Gastrocnemius medialis (tissue), 4 donors: ENCODE measurements around the gene WWP2. TPM values are rescaled to one million over a fixed set of nuclear protein-coding genes. Genes with fewer than 3 reads are reported as not detected.

ENCODE experiments used
- ATAC-seq, 2 donors: fragments of 150-250 bp; one replicate each; pipeline ENCODE4 v1.9.1; 2016
- DNase-seq, 2 donors: peaks; one replicate each; pipeline ENCODE4 v3.0.0-alpha.2; 2019
- H3K27ac ChIP-seq, 4 donors: fragments of 200-600 bp; sonication (generic); 1 replicate in 1 of 4; 2 replicates in 3 of 4; pipeline ENCODE4 v1.5.1; 2016 to 2018; ENCODE audit warnings: mild to moderate bottlenecking in 2 of 4, moderate library complexity in 1 of 4
- H3K27me3 ChIP-seq, 3 donors: fragments of 200-600 bp; sonication (generic) in 2 of 3; 1 replicate in 1 of 3; 2 replicates in 2 of 3; pipeline versions ENCODE4 v1.5.1 to v1.6.0; 2016 to 2019; ENCODE audit warnings: mild to moderate bottlenecking in 1 of 3, moderate library complexity in 1 of 3
- H3K36me3 ChIP-seq, 2 donors: fragments of 200-600 bp; sonication (generic) in 1 of 2; one replicate each; pipeline ENCODE4 v1.5.1; 2017 to 2018
- H3K4me1 ChIP-seq, 2 donors: fragments of 200-600 bp; sonication (generic) in 1 of 2; one replicate each; pipeline ENCODE4 v1.5.1; 2016 to 2017; ENCODE audit warnings: mild to moderate bottlenecking in 2 of 2
- H3K4me3 ChIP-seq, 4 donors: fragments of 200-600 bp; sonication (generic) in 3 of 4; 1 replicate in 1 of 4; 2 replicates in 3 of 4; pipeline ENCODE4 v1.5.1; 2016 to 2019; ENCODE audit warnings: mild to moderate bottlenecking in 2 of 4
- H3K9me3 ChIP-seq, 3 donors: fragments of 200-600 bp; sonication (generic) in 2 of 3; 1 replicate in 1 of 3; 2 replicates in 2 of 3; pipeline ENCODE4 v1.5.1; 2016 to 2019
- CTCF ChIP-seq, 5 experiments: fragments of 450-650 bp in 3 of 5; fragments of 200-600 bp in 2 of 5; sonication (generic) in 2 of 5; IDR thresholded peaks in 4 of 5; conservative IDR thresholded peaks in 1 of 5; 1 replicate in 4 of 5; 2 replicates in 1 of 5; pipeline ENCODE4 v1.5.1; 2016 to 2019; ENCODE audit warnings: antibody characterized with exemption in 5 of 5, mild to moderate bottlenecking in 3 of 5, moderate library complexity in 3 of 5
- POLR2A ChIP-seq, 2 donors: fragments of 450-650 bp; IDR thresholded peaks; one replicate each; pipeline ENCODE4 v1.6.1; 2017; ENCODE audit warnings: antibody characterized with exemption in 2 of 2, mild to moderate bottlenecking in 2 of 2, moderate library complexity in 2 of 2
- in situ Hi-C, 4 donors: fragments of 200-750 bp; cut with MboI; loops; one replicate each; pipeline versions ENCODE4 v1.15.0 to v1.8.0; 2017; ENCODE audit warnings: low sequenced_read_pairs in 4 of 4
- intact Hi-C: fragments of 100-400 bp; cut with DNase I; formaldehyde crosslinking; loops from one replicate; pipeline ENCODE4 v1.15.1; 2023; ENCODE audit warnings: low total_unique reads
- total RNA-seq, 4 donors: library from RNA; depleted of rRNA; stranded (reverse); fragments of >200 nt; gene quantifications; one replicate each; pipeline versions ENCODE4 v1.1.0 to v1.2.3, GENCODE V29; 2016

The WWP2 gene
- total RNA-seq, 4 donors from 2014 or later, result 29.4 to 35.6 (median 31.8) TPM

DNA sequence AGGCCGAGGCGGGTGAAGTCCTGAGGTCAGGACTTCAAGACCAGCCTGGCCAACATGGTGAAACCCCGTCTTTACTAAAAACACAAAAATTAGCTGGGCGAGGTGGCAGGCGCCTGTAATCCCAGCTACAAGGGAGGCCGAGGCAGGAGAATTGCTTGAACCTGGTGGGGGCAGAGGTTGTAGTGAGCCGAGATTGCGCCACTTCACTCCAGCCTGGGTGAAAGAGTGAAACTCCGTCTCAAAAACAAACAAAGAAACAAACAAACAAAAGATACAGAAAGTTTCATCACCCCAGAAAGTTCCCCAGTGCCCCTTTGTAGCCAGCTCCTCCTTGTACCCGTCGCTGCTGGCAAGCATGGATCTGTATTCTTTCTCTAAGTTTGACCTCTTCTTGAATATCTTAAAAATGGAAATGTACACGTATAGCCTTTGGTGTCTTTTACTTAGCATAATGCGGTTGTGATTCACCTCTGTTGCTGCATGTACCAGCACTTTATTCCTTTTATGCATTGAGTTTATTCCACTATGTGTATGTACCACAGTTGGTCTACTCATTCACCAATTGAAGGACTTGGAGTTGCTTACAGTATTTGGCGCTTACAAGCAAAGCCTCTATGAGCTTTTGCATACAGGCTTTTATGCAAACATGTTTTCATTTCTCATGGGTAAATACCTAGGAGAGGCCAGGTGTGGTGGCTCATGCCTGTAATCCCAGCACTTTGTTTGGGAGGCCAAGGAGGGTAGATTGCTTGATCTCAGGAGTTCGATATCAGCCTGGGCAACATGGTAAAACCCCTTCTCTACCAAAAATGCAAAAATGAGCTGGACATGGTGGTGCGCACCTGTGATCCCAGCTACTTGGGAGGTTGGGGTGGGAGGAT lies 101.5 kb downstream of the WWP2 start:
- intact Hi-C loops, result loop anchor here (10.0 kb wide), 1 partner anchor 61 kb away; no protein-coding TSS in a partner anchor
- in situ Hi-C loops, result no loop called here
- no peak for TF ChIP-seq POLR2A (IDR thresholded peaks at IDR 0.05)
- no peak overlapping the region for H3K4me3 ChIP-seq
- DNase-seq, result no peak
- no peaks in the 10 kb centered on the region for H3K27me3 ChIP-seq
- no peak for ATAC-seq
- peaks cover 22 to 24% of the 10 kb centered on the region in 2 donors for H3K4me1 ChIP-seq
- no peaks in the 10 kb centered on the region for H3K36me3 ChIP-seq
- H3K27ac ChIP-seq, result no peak overlapping the region
- H3K9me3 ChIP-seq, result no peaks in the 10 kb centered on the region

GRCh38 chr16:69865701-69866100 lies 103.6 kb downstream of the WWP2 start:
- Histone ChIP-seq H3K27ac (no peak overlapping the region), H3K4me1 (peaks cover 12 to 22% of the 10 kb centered on the region in 2 donors), H3K4me3 (no peak overlapping the region), H3K9me3 (no peaks in the 10 kb centered on the region), H3K36me3 (no peaks in the 10 kb centered on the region), H3K27me3 (no peaks in the 10 kb centered on the region)
- no peak for TF ChIP-seq POLR2A (IDR thresholded peaks at IDR 0.05)
- TF ChIP-seq CTCF (IDR thresholded peaks at IDR 0.05 in 4 of 5, conservative IDR thresholded peaks at IDR 0.05 in 1 of 5), result no peak
- DNase-seq (no peak), ATAC-seq (no peak)
- in situ Hi-C loops, result no loop called here
- intact Hi-C loops, result loop anchor here (10.0 kb wide), 1 partner anchor 59 kb away; no protein-coding TSS in a partner anchor

DNA sequence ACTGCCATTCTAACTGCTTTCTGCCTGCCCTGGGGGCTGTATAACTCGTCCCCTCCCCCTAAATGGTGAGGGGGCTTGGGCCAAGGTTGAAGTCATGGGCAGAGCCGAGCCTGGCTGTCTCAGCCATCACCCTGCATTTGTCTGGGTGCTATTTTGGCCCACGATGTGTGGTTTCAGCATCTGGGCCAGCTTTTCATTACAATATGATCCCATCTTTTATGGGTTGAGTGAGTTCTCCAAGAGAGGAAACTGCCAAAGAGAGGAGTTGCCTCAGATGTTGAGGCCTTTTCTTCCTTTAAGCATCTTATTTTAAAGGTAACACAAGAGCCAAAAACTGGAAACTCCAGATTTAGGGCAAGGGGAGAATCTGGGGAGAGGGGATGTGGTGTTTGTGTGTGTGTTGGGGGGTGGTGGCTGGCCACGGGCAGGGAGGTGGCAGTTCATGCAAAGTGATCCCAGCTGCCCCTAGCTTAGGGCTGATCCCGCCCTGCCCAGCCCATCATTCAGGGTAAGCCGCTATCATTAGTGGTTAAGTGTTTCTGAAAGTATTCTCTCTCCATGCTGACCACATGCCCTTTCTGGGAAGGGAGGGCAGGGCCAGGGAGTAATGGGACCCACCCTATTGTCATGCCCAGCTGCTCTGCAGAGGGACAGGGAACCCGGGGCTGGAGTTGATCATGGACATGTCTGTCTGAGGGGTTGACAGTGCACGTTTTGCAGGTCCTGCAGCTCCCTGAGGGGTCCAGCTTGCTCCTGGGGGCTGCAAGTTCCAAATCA lies 105.8 kb downstream of the WWP2 start:
- Histone ChIP-seq H3K9me3 (no peaks in the 10 kb centered on the region), H3K36me3 (peaks cover 0 to 14% of the 10 kb centered on the region in 2 donors), H3K27ac (no peak overlapping the region), H3K4me3 (no peak overlapping the region), H3K4me1 (no peaks in the 10 kb centered on the region), H3K27me3 (no peaks in the 10 kb centered on the region)
- DNase-seq (no peak), ATAC-seq (no peak)
- TF ChIP-seq CTCF (IDR thresholded peaks at IDR 0.05 in 4 of 5, conservative IDR thresholded peaks at IDR 0.05 in 1 of 5) (no peak), POLR2A (IDR thresholded peaks at IDR 0.05) (no peak)
- intact Hi-C loops, result loop anchor here (10.0 kb wide), 1 partner anchor 57 kb away; no protein-coding TSS in a partner anchor
- in situ Hi-C loops, result no loop called here

DNA sequence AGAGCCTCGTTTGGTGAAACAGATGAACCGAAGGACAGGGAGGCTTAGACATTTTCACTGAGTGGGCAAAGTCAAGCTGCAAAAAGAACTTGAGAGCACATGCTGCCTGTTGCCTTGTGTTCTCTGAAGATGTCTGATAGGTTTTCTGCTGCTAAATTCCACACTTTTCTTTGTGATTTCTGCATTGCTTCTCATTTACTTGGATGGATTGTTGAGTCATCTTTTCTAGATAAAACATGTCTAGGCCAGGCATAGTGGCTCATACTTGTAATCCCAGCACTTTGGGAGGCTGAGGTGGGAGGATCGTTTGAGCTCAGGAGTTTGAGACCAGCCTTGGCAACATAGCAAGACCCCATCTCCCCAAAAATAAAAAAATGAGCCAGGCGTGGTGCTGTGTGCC lies 108.6 kb downstream of the WWP2 start:
- intact Hi-C loops, result no loop called here
- DNase-seq (no peak), ATAC-seq (no peak)
- H3K27ac ChIP-seq, result no peak overlapping the region
- TF ChIP-seq CTCF (IDR thresholded peaks at IDR 0.05 in 4 of 5, conservative IDR thresholded peaks at IDR 0.05 in 1 of 5) (no peak), POLR2A (IDR thresholded peaks at IDR 0.05) (no peak)
- in situ Hi-C loops, result no loop called here
- no peaks in the 10 kb centered on the region for H3K27me3 ChIP-seq
- peaks cover 0 to 33% of the 10 kb centered on the region in 2 donors for H3K36me3 ChIP-seq
- peaks cover 0 to 9% of the 10 kb centered on the region in 2 donors for H3K4me1 ChIP-seq
- no peak overlapping the region for H3K4me3 ChIP-seq
- no peaks in the 10 kb centered on the region for H3K9me3 ChIP-seq

DNA sequence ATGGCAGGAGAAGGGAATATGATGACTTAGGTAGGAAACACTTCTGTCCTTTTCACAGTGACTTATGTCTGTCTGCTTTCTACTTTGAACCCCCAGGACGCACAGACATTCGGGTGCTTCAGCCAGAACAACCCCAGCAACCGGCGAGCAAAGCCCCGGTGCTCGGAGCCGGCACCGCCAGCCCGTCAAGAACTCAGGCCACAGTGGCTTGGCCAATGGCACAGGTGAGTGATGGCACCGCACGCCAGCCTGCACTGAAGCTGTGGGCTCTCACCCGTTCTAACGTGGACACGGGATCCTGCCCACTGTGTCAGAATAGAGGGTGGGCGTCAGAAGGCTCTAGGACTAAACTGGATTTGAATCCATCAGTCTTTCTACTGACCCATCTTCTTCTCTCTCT lies 109.6 kb downstream of the WWP2 start:
- TF ChIP-seq CTCF (IDR thresholded peaks at IDR 0.05 in 4 of 5, conservative IDR thresholded peaks at IDR 0.05 in 1 of 5), result no peak
- TF ChIP-seq POLR2A (IDR thresholded peaks at IDR 0.05), result no peak
- H3K27me3 ChIP-seq, result no peaks in the 10 kb centered on the region

More for the DNA sequence above, 109.6 kb downstream of the WWP2 start:
- Histone ChIP-seq H3K4me1 (peaks cover 0 to 9% of the 10 kb centered on the region in 2 donors), H3K36me3 (peaks cover 0 to 42% of the 10 kb centered on the region in 2 donors), H3K9me3 (no peaks in the 10 kb centered on the region), H3K4me3 (no peak overlapping the region), H3K27ac (no peak overlapping the region)
- intact Hi-C loops (no loop called here), in situ Hi-C loops (no loop called here)
- DNase-seq, result no peak
- ATAC-seq, result no peak
